OCI-LY7 (cell line): Measurements from ENCODE around the gene RAMP3.

Experiments used
- EZH2phosphoT487 ChIP-seq: fragments of 200-600 bp; sonication (generic); IDR thresholded peaks from 2 replicates; pipeline ENCODE4 v1.6.1; 2018; ENCODE audit warnings: low read depth, borderline replicate concordance, mild to moderate bottlenecking, mixed run types, antibody characterized with exemption, low read length, moderate library complexity, mixed read lengths
- TF ChIP-seq, protein P1 (sequence below): fragments of 200-600 bp; sonication (generic); conservative IDR thresholded peaks from 2 replicates; pipeline ENCODE4 v1.5.1; 2014; ENCODE audit warnings: mild to moderate bottlenecking, antibody characterized with exemption, low read length, moderate library complexity, mixed read lengths

DNA sequence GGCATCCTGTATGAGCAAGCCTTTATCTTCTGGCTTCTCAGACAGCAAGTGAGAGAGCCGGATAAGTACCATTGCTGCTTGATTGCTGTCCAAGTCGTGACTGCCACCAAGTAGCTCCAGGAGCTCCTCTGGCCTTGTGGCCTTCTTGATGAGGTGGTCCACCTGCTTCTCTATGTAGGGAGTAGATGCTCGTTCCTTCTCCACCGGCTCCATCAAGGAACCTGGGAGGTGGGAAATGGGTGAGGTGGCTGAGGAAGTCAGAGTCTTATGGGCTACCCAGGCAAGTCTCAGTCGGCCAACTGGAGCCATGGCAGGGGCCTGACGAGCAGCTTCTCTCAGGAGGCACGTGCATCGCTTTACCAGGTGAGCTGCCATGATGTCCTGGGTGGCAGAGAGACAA is 48.7 kb upstream of the RAMP3 start:
- TF ChIP-seq, protein P1, sequence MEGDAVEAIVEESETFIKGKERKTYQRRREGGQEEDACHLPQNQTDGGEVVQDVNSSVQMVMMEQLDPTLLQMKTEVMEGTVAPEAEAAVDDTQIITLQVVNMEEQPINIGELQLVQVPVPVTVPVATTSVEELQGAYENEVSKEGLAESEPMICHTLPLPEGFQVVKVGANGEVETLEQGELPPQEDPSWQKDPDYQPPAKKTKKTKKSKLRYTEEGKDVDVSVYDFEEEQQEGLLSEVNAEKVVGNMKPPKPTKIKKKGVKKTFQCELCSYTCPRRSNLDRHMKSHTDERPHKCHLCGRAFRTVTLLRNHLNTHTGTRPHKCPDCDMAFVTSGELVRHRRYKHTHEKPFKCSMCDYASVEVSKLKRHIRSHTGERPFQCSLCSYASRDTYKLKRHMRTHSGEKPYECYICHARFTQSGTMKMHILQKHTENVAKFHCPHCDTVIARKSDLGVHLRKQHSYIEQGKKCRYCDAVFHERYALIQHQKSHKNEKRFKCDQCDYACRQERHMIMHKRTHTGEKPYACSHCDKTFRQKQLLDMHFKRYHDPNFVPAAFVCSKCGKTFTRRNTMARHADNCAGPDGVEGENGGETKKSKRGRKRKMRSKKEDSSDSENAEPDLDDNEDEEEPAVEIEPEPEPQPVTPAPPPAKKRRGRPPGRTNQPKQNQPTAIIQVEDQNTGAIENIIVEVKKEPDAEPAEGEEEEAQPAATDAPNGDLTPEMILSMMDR: no peak
- no peak for TF ChIP-seq EZH2phosphoT487
